Measurements from ENCODE around the gene ANTXR2.

Gene ANTXR2

DNA sequence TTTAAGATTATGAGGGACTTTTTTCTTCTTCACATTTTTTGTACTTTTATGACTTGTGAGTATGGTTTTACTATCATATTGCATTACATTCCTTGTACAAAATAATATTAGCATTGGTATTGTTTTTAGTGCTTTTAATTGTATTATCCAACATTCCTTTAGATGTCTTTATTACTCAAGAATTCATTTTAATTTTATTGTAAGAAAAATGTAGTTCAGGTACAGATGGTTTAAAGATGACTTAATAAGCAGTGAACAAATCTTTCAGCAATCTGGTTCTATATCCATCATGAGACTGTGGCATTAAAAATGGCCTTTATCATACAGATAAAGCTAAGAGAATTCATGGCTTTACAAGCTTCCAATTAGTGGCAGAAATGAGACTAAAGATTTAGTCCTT, 191.6 kb downstream of the ANTXR2 start:
- TF ChIP-seq, protein P1, sequence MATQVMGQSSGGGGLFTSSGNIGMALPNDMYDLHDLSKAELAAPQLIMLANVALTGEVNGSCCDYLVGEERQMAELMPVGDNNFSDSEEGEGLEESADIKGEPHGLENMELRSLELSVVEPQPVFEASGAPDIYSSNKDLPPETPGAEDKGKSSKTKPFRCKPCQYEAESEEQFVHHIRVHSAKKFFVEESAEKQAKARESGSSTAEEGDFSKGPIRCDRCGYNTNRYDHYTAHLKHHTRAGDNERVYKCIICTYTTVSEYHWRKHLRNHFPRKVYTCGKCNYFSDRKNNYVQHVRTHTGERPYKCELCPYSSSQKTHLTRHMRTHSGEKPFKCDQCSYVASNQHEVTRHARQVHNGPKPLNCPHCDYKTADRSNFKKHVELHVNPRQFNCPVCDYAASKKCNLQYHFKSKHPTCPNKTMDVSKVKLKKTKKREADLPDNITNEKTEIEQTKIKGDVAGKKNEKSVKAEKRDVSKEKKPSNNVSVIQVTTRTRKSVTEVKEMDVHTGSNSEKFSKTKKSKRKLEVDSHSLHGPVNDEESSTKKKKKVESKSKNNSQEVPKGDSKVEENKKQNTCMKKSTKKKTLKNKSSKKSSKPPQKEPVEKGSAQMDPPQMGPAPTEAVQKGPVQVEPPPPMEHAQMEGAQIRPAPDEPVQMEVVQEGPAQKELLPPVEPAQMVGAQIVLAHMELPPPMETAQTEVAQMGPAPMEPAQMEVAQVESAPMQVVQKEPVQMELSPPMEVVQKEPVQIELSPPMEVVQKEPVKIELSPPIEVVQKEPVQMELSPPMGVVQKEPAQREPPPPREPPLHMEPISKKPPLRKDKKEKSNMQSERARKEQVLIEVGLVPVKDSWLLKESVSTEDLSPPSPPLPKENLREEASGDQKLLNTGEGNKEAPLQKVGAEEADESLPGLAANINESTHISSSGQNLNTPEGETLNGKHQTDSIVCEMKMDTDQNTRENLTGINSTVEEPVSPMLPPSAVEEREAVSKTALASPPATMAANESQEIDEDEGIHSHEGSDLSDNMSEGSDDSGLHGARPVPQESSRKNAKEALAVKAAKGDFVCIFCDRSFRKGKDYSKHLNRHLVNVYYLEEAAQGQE (IDR thresholded peaks at IDR 0.05; ENCODE audit: insufficient read depth in 1 of 2, low read depth in 2 of 2, low read length in 2 of 2) = no peak
- no peak for TF ChIP-seq FOXP2 (optimal IDR thresholded peaks at IDR 0.05; ENCODE audit: borderline replicate concordance, extremely low read depth, extremely low read length, insufficient read depth)
- no peak for TF ChIP-seq SIN3A (IDR thresholded peaks at IDR 0.05; ENCODE audit: borderline replicate concordance, insufficient read depth, low read length)
- TF ChIP-seq POLR2AphosphoS5 (IDR thresholded peaks at IDR 0.05; ENCODE audit: low read depth, low read length) = no peak
- no peak for TF ChIP-seq TAF1 (IDR thresholded peaks at IDR 0.05; ENCODE audit: borderline replicate concordance, insufficient read depth, low read length)

DNA sequence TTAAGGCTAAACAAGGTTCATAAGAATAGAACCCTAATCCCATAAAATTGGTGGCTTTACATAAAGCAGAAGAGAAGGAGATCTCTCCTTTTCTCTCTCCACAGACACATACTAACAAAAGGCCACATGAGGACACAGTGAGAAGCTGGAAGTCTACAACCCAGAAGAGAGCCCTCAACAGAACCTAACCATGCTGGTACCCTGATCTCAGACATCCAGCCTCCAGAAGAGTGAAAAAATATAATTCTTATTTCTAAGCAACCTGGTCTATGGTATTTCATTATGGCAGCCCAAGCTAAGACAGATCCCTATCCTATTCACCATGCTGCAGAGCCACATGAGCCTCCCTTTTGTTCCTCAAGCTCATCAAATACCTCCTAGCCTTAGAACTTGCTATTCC, 195.5 kb downstream of the ANTXR2 start:
- TF ChIP-seq TAF1 (IDR thresholded peaks at IDR 0.05; ENCODE audit: borderline replicate concordance, insufficient read depth, low read length) = no peak
- TF ChIP-seq SIN3A (IDR thresholded peaks at IDR 0.05; ENCODE audit: borderline replicate concordance, insufficient read depth, low read length) = no peak
- no peak for TF ChIP-seq FOXP2 (optimal IDR thresholded peaks at IDR 0.05; ENCODE audit: borderline replicate concordance, extremely low read depth, extremely low read length, insufficient read depth)
- TF ChIP-seq POLR2AphosphoS5 (IDR thresholded peaks at IDR 0.05; ENCODE audit: low read depth, low read length) = no peak
- TF ChIP-seq, protein P1 (IDR thresholded peaks at IDR 0.05; ENCODE audit: insufficient read depth in 1 of 2, low read depth in 2 of 2, low read length in 2 of 2) = no peak

DNA sequence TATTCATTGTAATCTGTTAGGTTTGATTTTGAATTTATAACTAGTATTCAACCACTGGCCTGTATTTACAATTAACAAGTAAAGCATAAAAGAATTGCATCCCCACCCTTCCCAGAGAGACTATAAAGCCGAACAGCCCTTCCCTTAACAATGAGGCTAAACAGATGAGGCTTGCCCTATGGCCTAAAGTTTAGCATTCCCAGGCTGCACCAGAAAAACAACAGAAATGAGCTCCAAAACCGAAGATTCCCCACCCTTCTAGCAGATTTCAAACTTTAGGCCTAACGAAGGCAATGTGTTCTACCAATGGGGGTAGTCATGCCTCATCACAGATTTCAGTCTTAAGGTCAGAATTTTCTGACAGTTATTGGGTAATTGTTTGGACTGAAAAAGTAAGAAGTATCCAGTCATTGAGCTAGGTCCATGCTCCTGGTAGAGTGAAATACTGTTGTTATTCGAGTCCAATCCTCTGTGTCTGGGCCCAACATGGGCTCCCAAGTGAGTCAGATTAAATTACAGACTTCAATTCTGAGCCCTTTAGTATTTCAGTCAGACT, 197.6 kb downstream of the ANTXR2 start:
- TF ChIP-seq POLR2AphosphoS5 (IDR thresholded peaks at IDR 0.05; ENCODE audit: low read depth, low read length) (no peak), TAF1 (IDR thresholded peaks at IDR 0.05; ENCODE audit: borderline replicate concordance, insufficient read depth, low read length) (no peak), FOXP2 (optimal IDR thresholded peaks at IDR 0.05; ENCODE audit: borderline replicate concordance, extremely low read depth, extremely low read length, insufficient read depth) (no peak), SIN3A (IDR thresholded peaks at IDR 0.05; ENCODE audit: borderline replicate concordance, insufficient read depth, low read length) (no peak)
- TF ChIP-seq, protein P1 (IDR thresholded peaks at IDR 0.05; ENCODE audit: insufficient read depth in 1 of 2, low read depth in 2 of 2, low read length in 2 of 2) = no peak

DNA sequence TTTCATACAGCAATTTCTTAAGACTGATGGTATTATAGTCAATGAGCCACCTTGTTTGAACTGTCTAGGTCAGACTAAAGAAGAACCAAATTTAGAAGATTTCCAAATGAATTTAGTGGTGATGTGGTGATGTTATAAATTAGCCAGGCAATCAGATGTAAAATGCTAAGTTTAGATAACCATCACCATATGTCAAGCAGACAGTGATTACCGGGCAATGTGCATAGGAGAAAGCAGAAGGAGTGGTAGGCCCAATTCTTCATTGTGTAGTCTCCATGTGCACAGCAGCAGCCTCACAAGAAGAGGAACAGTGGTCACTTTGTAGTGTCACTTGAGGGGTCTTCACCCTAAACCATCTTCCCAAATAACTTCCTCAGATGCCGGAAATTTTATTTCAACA, 198.8 kb downstream of the ANTXR2 start:
- TF ChIP-seq FOXP2 (optimal IDR thresholded peaks at IDR 0.05; ENCODE audit: borderline replicate concordance, extremely low read depth, extremely low read length, insufficient read depth) = no peak
- TF ChIP-seq SIN3A (IDR thresholded peaks at IDR 0.05; ENCODE audit: borderline replicate concordance, insufficient read depth, low read length) = no peak
- no peak for TF ChIP-seq TAF1 (IDR thresholded peaks at IDR 0.05; ENCODE audit: borderline replicate concordance, insufficient read depth, low read length)
- TF ChIP-seq POLR2AphosphoS5 (IDR thresholded peaks at IDR 0.05; ENCODE audit: low read depth, low read length) = no peak
- TF ChIP-seq, protein P1 (IDR thresholded peaks at IDR 0.05; ENCODE audit: insufficient read depth in 1 of 2, low read depth in 2 of 2, low read length in 2 of 2) = no peak

All from PFSK-1 (cell line).